Heart left ventricle (tissue), 13 donors: ENCODE results near the gene SLK.

Experiments used
- POLR2A ChIP-seq, 2 donors: fragments of 450-650 bp; IDR thresholded peaks; one replicate each; pipeline ENCODE4 v1.6.1; 2017; ENCODE audit warnings: antibody characterized with exemption in 2 of 2, mild to moderate bottlenecking in 2 of 2, moderate library complexity in 2 of 2
- TF ChIP-seq, protein P1 (sequence below), 12 donors: fragments of 200-600 bp; sonication (generic) in 4 of 12; IDR thresholded peaks; one replicate each; pipeline versions ENCODE4 v1.5.0 to v1.8.0; 2018 to 2022; ENCODE audit warnings: antibody characterized with exemption in 12 of 12, mild to moderate bottlenecking in 5 of 12
- donor health status: ischemic (EF 13 %, LVEDD 7.1; RV severe dilation, severe dysfunction).
- donor health status: DM: no; HTN: yes; CAD: no.
- donor health status: DM: no; HTN: no; CAD: no.
- donor health status: ischemic (EF 25% LVEDD 6.9; RV normal size, moderate dysfunction).
- donor health status: ischemic (EF 25% LVEDD 5.7; RV mildly dilated, moderate dysfunction).
- donor health status: ischemic (EF 35%, LVEDD 5.7; RV mildly dilated, moderate dysfunction).
- donor health status: nonischemic (EF 11% LVEDD 7.7; RV severe dilation, severe dysfunction).
- donor health status: DM: yes; HTN: yes; CAD: no.
- donor health status: PGD.
- donor health status: ischemic (EF 29% LVEDD 5.4; RV normal size, mild dysfunction).
- donor health status: nonischemic (EF 23%, LVEDD 6.1; RV moderate dilation, normal function).

GRCh38 chr10:103977204-103977603 lies 10.3 kb downstream of the SLK start:
- TF ChIP-seq, protein P1, sequence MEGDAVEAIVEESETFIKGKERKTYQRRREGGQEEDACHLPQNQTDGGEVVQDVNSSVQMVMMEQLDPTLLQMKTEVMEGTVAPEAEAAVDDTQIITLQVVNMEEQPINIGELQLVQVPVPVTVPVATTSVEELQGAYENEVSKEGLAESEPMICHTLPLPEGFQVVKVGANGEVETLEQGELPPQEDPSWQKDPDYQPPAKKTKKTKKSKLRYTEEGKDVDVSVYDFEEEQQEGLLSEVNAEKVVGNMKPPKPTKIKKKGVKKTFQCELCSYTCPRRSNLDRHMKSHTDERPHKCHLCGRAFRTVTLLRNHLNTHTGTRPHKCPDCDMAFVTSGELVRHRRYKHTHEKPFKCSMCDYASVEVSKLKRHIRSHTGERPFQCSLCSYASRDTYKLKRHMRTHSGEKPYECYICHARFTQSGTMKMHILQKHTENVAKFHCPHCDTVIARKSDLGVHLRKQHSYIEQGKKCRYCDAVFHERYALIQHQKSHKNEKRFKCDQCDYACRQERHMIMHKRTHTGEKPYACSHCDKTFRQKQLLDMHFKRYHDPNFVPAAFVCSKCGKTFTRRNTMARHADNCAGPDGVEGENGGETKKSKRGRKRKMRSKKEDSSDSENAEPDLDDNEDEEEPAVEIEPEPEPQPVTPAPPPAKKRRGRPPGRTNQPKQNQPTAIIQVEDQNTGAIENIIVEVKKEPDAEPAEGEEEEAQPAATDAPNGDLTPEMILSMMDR (IDR thresholded peaks at IDR 0.05) = no peak
- TF ChIP-seq POLR2A (IDR thresholded peaks at IDR 0.05) = no peak
